Mesothelial cell of epicardium (in vitro differentiated cells): ENCODE results near the gene KLF16. TPM values are rescaled to one million over a fixed set of nuclear protein-coding genes. Genes with fewer than 3 reads are reported as not detected.

Experiments used
- DNase-seq, 2 experiments: peaks; one replicate each; pipeline ENCODE4 v3.0.0; 2021; ENCODE audit warnings: low spot score in 2 of 2; ENCODE audit not compliant: unreplicated experiment in 2 of 2
- H3K27ac Mint-ChIP-seq: 2 replicates; pipeline ENCODE4 v1.8.0; 2021; ENCODE audit warnings: mixed read lengths
- H3K27me3 Mint-ChIP-seq: 2 replicates; pipeline ENCODE4 v1.8.0; 2021; ENCODE audit warnings: low read depth, mixed read lengths
- H3K36me3 Mint-ChIP-seq: 2 replicates; pipeline ENCODE4 v1.8.0; 2021; ENCODE audit warnings: mixed read lengths
- H3K4me1 Mint-ChIP-seq: 2 replicates; pipeline ENCODE4 v1.8.0; 2021; ENCODE audit warnings: mixed read lengths
- H3K4me3 Mint-ChIP-seq: 2 replicates; pipeline ENCODE4 v1.8.0; 2021; ENCODE audit warnings: mild to moderate bottlenecking, moderate library complexity, mixed read lengths
- H3K9me3 Mint-ChIP-seq: 2 replicates; pipeline ENCODE4 v1.8.0; 2021; ENCODE audit warnings: mixed read lengths
- CTCF ChIP-seq: fragments of 200-600 bp; sonication (generic); IDR thresholded peaks from one replicate; pipeline ENCODE4 v1.5.0; 2021; ENCODE audit warnings: antibody characterized with exemption; ENCODE audit not compliant: unreplicated experiment
- total RNA-seq: library from RNA; stranded (reverse); gene quantifications from 3 replicates; pipeline ENCODE4 v1.2.1, GENCODE V29; 2021

The KLF16 gene
- total RNA-seq, 1 donor from 2014 or later = 23.5 TPM

- Mint-ChIP-seq H3K27me3 (peaks cover 13% of the 10 kb centered on the region), H3K4me3 (peak overlapping the region; percentile 17), H3K4me1 (peaks cover 52% of the 10 kb centered on the region), H3K27ac (no peak overlapping the region), H3K9me3 (no peaks in the 10 kb centered on the region), H3K36me3 (no peaks in the 10 kb centered on the region)
- DNase-seq = no peak
- no peak for TF ChIP-seq CTCF
Measured at GRCh38 chr19:1857648-1858326, 5.6 kb downstream of the KLF16 start.

GRCh38 chr19:1856698-1857603, 6.4 kb downstream of the KLF16 start:
- Mint-ChIP-seq H3K36me3 (no peaks in the 10 kb centered on the region), H3K4me1 (peaks cover 47% of the 10 kb centered on the region), H3K27ac (no peak overlapping the region), H3K27me3 (peaks cover 9% of the 10 kb centered on the region), H3K4me3 (peak overlapping the region; percentile 48), H3K9me3 (no peaks in the 10 kb centered on the region)
- no peak for TF ChIP-seq CTCF
- no peak for DNase-seq

GRCh38 chr19:1856345-1856697, 7.1 kb downstream of the KLF16 start:
- Mint-ChIP-seq H3K36me3 (no peaks in the 10 kb centered on the region), H3K4me1 (peaks cover 40% of the 10 kb centered on the region), H3K4me3 (peak overlapping the region; percentile 48), H3K27me3 (peaks cover 4% of the 10 kb centered on the region), H3K9me3 (no peaks in the 10 kb centered on the region), H3K27ac (peak overlapping the region; percentile 50)
- TF ChIP-seq CTCF = no peak
- DNase-seq = no peak

GRCh38 chr19:1855828-1856255, 7.5 kb downstream of the KLF16 start:
- TF ChIP-seq CTCF = no peak
- Mint-ChIP-seq H3K4me3 (peak overlapping the region; percentile 48), H3K27ac (no peak overlapping the region), H3K9me3 (no peaks in the 10 kb centered on the region), H3K27me3 (no peaks in the 10 kb centered on the region), H3K36me3 (no peaks in the 10 kb centered on the region), H3K4me1 (peaks cover 36% of the 10 kb centered on the region)
- DNase-seq = no peak

GRCh38 chr19:1855040-1855827, 8.1 kb downstream of the KLF16 start:
- Mint-ChIP-seq H3K4me1 (peaks cover 34% of the 10 kb centered on the region), H3K27ac (peak overlapping the region; percentile 73), H3K36me3 (no peaks in the 10 kb centered on the region), H3K4me3 (peak overlapping the region; percentile 24), H3K9me3 (no peaks in the 10 kb centered on the region), H3K27me3 (no peaks in the 10 kb centered on the region)
- no peak for TF ChIP-seq CTCF
- no peak for DNase-seq
